A172 (cell line): ENCODE data around the gene IL15. TPM values are rescaled to one million over a fixed set of nuclear protein-coding genes. Genes with fewer than 3 reads are reported as not detected.
"Not testable (repeated sequence)": the region's sequence is repeated elsewhere in the genome, so short reads cannot be mapped to it uniquely, and the experiment has no call there.

ENCODE experiments used
- DNase-seq: peaks from one replicate; pipeline ENCODE4 v3.0.0-alpha.2; 2015; ENCODE audit warnings: low spot score
- total RNA-seq: library from RNA; depleted of rRNA; stranded (reverse); fragments of >200 nt; shearing (Covaris generic); gene quantifications from 2 replicates; pipeline ENCODE4 v1.2.3, GENCODE V29; 2014

IL15 gene
- total RNA-seq, 1 experiment from 2014 or later, result 7.8 TPM

DNA sequence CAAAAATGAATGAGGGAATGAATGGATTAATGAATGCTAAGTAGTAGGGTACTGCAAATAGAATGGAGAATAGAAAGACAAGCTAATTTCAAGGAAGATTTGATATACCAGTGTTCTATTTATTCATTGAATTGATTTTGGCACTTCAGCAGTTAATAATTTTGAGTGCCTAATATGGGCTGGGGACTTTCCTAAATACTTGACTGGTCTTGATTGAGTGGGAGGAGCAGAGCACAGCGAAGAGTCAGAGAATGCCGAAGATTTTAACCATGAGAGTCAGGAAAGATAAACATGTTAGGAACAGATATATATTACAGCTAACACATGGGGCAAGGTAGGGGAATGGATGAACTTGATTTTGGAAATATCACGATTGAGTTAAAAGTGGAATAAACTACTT, 10.6 kb downstream of the IL15 start:
- DNase-seq, result no peak

DNA sequence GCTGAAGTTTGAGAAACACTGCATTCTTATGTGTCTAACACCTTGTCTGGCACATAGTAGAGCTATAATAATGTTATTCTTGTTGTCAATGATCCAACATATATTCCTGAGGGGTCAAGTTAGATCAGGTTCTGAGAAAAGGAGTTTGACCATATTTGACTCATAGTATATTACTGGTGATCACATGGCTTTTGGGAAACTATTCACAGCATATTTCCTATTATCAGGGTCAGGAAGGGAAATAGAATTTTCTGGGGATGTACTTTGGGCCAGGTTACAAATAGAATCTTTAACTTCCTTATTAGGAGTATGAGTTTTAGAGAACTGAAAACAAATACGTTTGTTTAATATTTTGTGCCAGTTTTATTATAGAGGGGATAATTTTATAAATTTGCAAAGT, 11.6 kb downstream of the IL15 start:
- no peak for DNase-seq

DNA sequence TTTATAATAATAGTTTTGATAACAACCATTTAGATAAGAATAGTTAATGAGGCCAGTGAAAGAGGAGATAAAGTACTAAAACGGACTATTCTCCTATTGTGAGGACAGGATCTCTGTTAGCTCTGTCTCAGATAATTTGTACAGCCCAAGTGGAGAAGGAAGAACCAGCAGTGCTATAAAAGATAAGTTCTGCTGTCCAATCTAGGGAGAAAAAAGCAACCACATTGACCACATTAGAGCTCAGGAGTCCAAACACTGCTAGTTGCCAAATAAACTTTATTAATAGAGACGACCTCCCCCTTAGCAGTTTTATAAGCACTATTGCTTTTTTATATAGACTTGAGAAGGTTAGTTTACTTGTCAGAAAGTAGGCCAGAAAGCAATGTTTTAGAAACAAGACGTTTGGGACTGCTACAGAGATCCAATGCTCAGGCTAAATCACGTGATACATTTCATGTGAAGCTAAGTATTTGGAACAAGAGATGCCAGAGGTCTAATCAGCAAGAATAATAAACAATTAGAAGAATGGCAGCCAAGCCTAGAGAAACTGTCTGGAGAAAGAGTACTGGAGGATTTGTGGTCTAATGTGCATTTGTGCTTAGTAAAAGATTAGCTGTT, 15.9 kb downstream of the IL15 start:
- peak; percentile 8 for DNase-seq

DNA sequence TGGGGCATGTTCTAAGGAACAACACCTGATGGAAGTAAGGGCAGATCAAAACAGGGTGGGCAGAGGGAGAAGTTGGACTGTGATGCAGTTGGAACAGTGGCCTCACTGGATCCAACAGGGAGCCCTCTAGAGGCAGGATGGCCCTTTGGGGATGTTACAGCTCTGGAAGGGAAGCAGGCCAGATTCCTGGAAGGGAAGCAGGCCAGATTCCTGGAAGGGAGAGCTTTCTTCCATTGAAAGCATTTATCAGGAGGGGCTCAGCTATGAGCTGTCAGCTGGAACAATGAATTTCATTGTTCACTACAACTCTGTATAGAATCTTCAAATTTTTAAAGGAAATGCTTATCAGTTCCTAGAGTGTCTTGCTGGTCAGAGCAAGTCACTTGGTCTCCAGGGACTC, 17.7 kb downstream of the IL15 start:
- peak; percentile 52 for DNase-seq

DNA sequence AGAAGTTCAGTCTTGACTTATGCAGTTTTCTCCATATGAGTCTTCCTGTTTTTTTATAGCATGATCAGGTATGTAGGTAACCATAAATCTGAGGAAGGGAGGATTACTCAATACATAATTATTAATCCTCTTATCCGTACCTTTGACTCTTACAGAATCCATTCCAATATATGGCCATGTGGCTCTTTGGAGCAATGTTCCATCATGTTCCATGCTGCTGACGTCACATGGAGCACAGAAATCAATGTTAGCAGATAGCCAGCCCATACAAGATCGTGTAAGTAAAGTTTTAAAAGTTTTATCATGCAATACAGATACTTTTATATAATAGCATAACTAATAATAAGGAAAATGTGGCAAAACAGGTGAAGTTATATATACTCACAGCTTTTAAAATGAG, 19.6 kb downstream of the IL15 start:
- no peak for DNase-seq

DNA sequence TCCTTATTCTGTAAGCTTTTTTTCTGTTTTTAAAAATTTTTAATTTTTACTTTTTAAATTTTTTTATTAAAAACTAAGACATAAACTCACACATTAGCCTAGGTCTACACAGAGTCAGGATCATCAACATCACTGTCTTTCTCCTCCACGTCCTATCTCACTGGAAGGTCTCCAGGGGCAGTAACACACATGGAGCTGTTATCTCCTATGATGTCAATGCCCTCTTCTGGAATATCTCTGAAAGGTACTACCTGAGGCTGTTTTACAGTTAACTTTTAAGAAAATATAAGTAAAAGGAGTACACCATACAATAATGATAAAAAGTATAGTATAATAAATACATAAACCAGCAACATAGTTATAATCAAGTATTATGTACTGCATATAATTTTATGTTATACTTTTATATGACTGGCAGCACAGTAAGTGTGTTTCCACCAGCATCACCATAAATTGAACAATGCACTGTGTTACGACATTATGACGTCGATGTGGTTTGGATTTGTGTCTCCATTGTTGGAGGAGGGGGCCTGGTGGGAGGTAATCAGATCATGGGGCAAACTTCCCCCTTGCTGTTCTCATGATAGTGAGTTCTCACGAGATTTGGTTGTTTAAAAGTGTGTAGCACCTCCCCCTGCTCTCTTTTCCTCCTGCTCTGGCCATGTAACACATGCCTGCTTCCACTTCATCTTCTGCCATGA, 21.3 kb downstream of the IL15 start:
- no peak for DNase-seq

DNA sequence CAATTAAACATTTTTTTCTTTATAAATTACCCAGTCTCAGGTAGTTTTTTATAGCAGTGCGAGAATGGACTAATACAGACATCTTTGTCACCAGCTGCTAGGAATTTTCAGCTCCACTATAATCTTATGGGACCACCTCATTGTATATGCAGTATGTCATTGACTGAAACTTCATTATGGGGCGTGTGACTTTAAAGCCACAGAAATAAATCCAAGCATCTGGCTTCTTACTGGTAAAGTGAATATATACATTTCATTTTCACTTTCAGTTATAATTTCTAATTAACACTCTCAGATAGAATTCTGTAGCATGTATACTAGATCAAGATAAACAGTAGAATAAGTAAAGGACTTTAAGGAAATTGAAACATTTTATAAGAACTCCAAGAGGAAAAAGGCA, 21.9 kb downstream of the IL15 start:
- no peak for DNase-seq

DNA sequence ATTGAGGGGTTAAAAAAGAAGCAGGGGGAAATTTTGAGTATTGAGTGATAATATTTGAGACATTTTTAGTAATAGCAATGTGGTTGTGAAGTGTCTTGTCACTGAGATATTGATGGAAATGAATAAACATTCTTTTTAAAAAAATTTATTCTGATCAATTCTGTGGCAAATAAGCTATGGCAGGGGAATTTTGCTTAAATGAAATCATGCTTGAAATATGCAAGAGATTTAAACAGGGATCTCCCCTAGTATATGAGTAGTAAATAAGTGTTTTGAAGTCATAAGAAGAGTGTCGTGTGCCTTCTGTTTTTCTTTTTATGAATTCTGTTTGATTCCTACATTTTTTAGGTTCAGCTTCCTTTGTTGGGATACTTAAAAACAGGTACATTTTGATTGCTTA, 23.2 kb downstream of the IL15 start:
- no peak for DNase-seq

DNA sequence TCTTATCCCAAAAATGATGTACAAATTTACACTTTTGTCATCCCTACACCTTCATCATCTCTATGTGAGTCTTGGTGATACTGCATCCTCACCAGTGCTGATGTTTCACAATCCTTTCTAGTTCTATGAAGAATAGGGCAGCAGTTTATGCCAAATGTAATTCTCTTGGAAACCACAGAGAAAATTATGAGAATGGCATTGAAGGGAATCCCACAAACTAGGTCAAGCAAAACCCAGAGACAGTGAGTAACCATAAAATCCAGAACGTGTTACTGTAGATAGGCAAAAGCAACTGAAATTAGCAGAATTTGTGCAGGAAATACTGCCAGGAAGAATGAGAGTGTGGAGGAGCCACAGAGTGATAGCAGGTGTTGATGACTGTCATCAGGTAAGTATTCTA, 24.5 kb downstream of the IL15 start:
- no peak for DNase-seq

DNA sequence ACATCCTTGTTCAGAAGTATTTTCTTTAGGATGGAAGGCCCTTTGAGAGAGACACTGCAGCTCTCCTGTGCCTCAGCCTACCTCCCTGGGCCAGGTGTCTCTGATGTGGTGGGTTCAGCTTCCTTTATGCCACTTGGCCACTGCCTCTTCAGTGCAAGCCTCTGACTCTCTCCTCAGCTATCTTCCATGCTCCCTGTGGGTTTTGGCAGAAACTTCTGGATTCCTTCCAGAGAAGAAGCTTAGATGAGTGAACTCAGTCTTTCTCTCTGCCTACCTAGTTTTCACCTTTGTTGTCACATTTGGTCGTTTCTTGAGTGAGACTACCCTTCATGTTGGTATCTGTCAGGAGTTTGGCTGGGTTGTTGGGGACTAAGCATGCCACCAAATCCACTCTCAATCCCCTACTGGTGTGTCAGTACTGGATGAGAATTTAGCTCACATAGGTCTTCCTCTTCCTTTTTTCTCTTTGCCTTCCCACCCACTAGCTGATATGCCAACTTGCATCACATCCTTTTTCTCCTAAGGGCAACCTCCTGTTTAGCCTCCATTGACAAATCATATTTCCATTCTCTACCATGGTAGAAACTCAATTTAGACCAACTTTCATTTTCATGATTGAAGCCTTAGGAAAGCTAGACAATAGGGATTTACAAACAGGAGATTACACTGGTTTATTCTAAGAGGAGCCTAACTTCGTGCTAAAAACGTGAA, 32.0 kb downstream of the IL15 start:
- no peak for DNase-seq

DNA sequence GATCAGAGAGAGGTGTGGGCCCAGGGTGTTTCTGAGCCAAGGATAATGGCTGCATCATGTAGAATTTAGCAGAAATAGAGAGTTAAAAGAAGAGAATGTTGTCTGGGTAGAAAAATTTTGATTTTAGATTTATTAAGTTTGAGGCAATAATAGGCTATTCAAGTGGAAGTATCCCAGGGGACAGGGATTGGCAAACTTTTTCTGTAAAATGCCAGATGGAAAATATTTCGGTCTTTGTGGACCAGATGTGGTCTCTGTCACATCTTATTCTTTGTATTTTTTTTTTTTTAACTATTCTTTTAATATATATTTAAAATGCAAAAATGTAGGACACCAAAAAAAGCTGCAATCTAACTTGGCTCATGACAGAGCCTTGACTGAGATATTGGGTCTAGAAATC, 33.1 kb downstream of the IL15 start:
- DNase-seq, result no peak

DNA sequence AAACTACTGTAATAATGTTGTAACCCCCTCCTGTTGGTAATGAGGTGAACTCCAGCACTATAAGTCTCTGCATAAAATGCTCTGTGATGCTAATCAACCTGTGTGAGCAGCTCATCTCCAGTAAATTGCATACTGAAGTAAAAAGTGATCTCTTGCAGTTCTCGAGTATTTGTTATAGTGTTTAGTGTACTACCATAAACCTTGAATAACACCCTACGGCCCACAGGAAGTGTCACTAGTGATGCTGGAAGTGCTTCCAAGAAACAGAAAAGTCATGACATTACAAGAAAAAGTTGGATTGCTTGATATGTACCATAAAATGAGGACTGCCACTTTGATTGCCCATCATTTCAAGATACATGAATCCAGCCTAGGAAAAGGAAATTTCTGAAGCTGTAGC, 39.0 kb downstream of the IL15 start:
- DNase-seq, result no peak

DNA sequence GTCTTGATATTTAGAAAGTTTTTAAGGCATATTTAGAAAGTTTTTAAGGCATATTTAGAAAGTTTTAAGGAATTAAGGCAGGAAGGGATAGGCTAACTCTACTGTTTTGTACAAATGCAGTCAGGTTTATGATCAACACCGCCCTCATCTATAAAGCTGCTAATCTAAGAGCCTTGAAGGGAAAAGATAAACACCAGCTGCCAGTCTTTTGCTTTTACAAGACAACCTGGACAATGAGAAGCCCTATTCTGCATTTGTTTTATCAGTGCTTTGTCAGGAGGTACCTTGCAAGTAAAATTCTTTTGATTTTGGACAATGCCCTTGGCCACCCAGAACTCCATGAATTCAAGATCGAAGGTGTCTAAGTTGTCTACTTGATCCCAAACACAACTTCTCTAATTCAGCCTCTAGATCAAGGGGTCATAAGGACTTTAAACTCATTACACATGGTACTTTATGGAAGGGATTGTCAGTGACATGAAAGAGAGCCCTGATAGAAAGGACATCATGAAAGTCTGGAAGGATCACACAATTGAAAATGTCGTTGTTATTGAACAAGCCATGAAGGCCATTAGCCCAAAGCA, 39.8 kb downstream of the IL15 start:
- DNase-seq, result no peak

DNA sequence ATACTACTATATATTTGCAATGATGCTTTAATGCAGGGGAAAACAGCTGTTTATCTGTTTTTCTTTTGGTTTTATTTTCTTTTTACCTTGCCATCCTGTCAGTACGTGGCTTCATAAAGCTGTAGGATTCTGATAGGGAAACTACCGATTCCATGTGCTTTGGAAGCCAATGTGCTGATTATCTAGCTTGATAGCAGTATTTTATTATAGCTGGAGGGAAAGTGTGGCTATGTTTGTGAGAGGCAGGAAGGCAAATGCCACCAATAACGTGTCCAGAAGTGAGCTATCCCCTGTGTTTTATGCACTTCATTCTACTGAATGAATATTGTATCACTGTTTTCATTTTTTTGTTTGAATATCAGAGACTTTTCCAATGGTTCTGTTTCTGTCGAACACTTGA, 43.7 kb downstream of the IL15 start:
- no peak for DNase-seq

DNA sequence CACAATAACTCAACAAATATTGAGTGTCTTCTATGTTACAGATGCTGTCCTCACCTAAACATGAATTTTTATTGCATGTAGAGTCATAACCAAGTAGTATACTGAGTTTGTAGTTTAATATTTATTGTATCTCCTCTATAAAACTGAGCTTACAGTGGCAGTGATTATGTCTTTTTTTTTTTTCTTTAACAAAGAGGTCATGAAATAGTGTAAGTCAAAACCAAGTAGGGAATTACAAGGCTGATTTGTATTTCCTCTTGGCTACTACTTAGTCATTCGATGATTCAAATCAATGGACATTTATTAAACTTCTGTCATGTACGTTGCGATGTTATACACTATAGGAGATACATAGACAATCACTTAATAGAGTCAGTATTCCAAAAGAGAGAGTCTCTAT, 48.4 kb downstream of the IL15 start:
- no peak for DNase-seq

DNA sequence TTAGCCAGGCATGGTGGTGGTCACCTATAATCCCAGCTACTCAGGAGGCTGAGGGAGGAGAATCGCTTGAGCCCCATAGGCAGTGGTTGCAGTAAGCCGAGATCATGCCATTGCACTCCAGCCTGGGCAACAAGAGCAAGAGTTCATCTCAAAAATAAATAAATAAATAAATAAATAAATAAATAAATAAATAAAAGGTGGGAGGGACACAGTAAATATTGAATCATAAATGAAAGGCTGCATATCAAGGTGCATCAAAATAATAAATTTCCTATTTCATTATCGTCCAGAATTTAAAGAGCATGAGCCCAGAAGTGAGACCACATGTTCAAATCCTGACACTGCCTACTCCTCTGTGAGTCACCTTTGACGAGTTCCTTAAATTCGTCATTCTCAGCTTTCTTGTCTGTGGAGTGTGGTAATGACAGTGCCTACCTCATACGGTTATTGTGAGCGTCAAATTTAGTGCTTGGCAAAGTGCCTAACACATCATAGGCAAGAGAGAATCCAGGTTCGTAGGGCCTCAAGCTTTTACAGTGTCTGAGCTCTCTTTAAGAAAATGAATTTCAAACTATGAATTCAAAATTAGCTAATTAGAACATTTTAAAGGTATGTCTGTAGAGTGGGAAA, 49.9 kb downstream of the IL15 start:
- DNase-seq, result peak; percentile 75

DNA sequence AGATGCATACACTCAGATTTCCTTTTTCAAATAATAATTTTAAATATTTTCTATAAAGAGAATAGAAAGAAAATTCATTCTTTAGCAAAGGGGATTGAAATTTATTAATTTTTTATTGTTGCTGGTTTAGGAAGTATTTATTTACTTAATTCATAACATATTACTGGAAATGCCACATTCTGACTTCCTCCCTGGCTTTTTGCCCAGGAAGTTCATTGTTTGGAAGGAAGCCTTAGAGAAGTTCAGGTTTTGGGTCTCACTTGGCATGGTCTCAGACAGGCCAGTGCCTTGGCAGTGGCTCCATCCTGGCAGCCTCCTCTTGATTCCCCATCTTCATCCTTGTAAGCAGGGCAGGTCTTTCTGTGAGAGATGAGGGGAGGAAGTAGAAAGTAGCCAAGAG, 50.5 kb downstream of the IL15 start:
- peak; percentile 12 for DNase-seq

DNA sequence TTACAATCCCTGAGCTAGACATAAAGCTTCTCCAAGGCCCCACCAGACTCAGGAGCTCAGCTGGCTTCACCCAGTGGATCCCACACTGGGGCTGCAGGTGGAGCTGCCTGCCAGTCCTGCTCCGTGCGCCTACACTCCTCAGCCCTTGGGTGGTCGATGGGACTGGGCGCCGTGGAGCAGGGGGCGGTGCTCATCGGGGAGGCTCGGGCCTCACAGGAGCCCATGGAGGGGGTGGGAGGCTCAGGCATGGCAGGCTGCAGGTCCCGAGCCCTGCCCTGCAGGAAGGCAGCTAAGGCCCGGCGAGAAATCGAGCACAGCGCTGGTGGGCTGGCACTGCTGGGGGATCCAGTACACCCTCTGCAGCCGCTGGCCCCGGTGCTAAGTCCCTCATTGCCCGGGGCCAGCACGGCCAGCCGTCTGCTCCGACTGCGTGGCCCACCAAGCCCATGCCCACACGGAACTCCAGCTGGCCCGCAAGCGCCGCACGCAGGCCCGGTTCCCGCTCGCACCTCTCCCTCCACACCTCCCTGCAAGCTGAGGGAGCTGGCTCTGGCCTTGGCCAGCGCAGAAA, 53.4 kb downstream of the IL15 start:
- DNase-seq, result not testable (repeated sequence)

DNA sequence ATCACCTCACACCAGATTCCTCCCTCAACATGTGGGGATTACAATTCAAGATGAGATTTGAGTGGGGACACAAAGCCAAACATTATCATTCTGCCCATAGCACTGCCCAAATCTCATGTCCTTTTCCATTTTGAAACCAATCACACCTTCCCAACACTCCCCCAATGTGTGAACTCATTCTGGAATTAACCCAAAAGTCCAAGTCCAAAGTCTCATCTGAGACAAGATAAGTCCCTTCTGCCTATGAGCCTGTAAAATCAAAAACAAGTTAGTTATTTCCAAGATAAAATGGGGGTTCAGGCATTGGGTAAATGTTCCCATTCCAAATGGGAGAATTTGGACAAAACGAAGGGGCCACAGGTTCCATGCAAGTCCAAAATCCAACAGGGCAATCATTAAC, 54.9 kb downstream of the IL15 start:
- not testable (repeated sequence) for DNase-seq

DNA sequence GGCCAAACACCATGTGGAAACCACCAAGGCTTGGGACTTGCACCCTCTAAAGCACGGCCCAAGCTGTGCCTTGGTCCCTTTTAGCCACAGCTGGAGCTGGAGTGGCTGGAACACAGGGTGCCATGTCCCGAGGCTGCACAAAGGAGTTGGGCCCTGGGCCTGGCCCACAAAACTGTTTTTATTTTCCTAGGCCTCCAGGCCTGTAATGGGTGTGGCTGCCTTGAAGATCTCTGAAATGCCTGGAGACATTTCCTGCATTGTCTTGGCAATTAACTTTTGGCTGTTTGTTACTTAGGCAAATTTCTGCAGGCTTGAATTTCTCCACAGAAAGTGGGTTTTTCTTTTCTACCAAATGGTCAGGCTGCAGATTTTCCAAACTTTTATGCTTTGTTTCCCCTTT, 55.7 kb downstream of the IL15 start:
- no peak for DNase-seq

DNA sequence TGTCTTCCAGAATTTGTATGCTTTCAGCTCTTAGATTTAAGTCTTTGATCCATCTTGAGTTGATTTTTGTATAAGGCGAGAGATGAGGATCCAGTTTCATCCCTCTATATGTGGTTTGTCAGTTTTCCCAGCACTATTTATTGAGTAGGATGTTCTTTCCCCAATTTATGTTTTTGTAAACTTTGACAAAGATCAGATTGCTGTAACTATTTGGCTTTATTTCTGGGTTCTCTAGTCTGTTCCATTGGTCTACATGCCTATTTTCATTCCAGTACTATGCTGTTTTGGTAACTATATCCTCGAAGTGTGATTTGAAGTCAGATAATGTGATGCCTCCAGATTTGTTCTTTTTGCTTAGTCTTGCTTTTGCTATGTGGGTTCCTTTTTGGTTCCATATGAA, 60.7 kb downstream of the IL15 start:
- DNase-seq, result no peak
